ENCODE results near the gene OTOP2. TPM values are rescaled to one million over a fixed set of nuclear protein-coding genes. Genes with fewer than 3 reads are reported as not detected.

The OTOP2 gene
- total and polyA plus RNA-seq, 10 of the 15 experiments (the other 5 are each of a cell fraction or from before 2014, with no cell fraction given) = not detected

- ChIA-PET CTCF (interaction anchor here (1.5 to 12.6 kb wide), 3 partner anchors 11 to 30 kb away, joined by 3 to 274 read pairs (median 29); no protein-coding TSS in a partner anchor), SMC1A (ENCODE audit: uncharacterized antibody, unreplicated experiment) (interaction anchor here (1.0 kb wide), 1 partner anchor 26 kb away, joined by 3 read pairs; no protein-coding TSS in a partner anchor), POLR2A (no interaction called here), RAD21 (ENCODE audit: unreplicated experiment) (no interaction called here)
- Histone ChIP-seq H3K4me3 (no peak overlapping the region), H3K27ac (ENCODE audit: control insufficient read depth, insufficient read depth) (no peak overlapping the region), H3K79me2 (ENCODE audit: control insufficient read depth, insufficient read depth, low read length) (no peaks in the 10 kb centered on the region), H3K4me1 (ENCODE audit: control insufficient read depth, insufficient read depth, low read length) (no peaks in the 10 kb centered on the region), H3K9me3 (replicated peaks; ENCODE audit: control insufficient read depth, insufficient read depth, low read length) (no peaks in the 10 kb centered on the region), H3K36me3 (ENCODE audit: control insufficient read depth in 2 of 2, insufficient read depth in 2 of 2, low read length in 1 of 2) (no peaks in the 10 kb centered on the region), H3K4me2 (ENCODE audit: control insufficient read depth, insufficient read depth) (no peak overlapping the region), H4K20me1 (ENCODE audit: control insufficient read depth, insufficient read depth) (no peaks in the 10 kb centered on the region), H3K9ac (ENCODE audit: control insufficient read depth, insufficient read depth, low read length) (no peak overlapping the region), H3K27me3 (replicated peaks in 1 of 2; ENCODE audit: control insufficient read depth in 2 of 2, insufficient read depth in 2 of 2, low read length in 1 of 2) (peaks cover 2 to 8% of the 10 kb centered on the region in 2 experiments), H2AFZ (ENCODE audit: control insufficient read depth, low read depth, low read length) (no peak overlapping the region)
- in situ Hi-C loops (cut with MboI) (no loop called here), intact Hi-C loops (cut with micrococcal nuclease; ENCODE audit: unreplicated experiment) (no loop called here)
- DNase-seq (ENCODE audit: low read depth, low spot score) = no peak
- TF ChIP-seq IKZF1 (conservative IDR thresholded peaks at IDR 0.05) = no peak
- TF ChIP-seq PBX3 (IDR thresholded peaks at IDR 0.05; ENCODE audit: insufficient replicate concordance, low read depth, low read length) = no peak
- no peak for TF ChIP-seq CHD2 (IDR thresholded peaks at IDR 0.05; ENCODE audit: borderline replicate concordance, low read depth, low read length)
- no peak for TF ChIP-seq HCFC1 (IDR thresholded peaks at IDR 0.05; ENCODE audit: low read length)
- no TSS peak for BruUV-seq (replicated peaks)
- FAIRE-seq = no peak
- no peak for ATAC-seq
- 56% methylated on average over 24 of the region's 24 CpGs for WGBS (ENCODE audit: insufficient coverage, insufficient replicate concordance, low lambda C conversion rate, missing lambda C conversion rate)
Observed at GRCh38 chr17:74930535-74931036, 6.5 kb downstream of the OTOP2 start.

GRCh38 chr17:74935048-74935447 lies 11.0 kb downstream of the OTOP2 start:
- 37% methylated on average over 2 of the region's 3 CpGs for WGBS (ENCODE audit: insufficient coverage, insufficient replicate concordance, low lambda C conversion rate, missing lambda C conversion rate)
- CTCF ChIA-PET = interaction anchor here (0.6 to 4.8 kb wide), 2 partner anchors 23 to 26 kb away, joined by 5 to 29 read pairs; no protein-coding TSS in a partner anchor
- H3K9ac ChIP-seq (ENCODE audit: control insufficient read depth, insufficient read depth, low read length) = no peak overlapping the region
- no peaks in the 10 kb centered on the region for H3K9me3 ChIP-seq (replicated peaks; ENCODE audit: control insufficient read depth, insufficient read depth, low read length)
- in situ Hi-C loops (cut with MboI) = no loop called here
- no peak overlapping the region for H2AFZ ChIP-seq (ENCODE audit: control insufficient read depth, low read depth, low read length)
- DNase-seq (ENCODE audit: low read depth, low spot score) (no peak), ATAC-seq (no peak), FAIRE-seq (no peak)
- peaks cover 8 to 9% of the 10 kb centered on the region in 2 experiments for H3K27me3 ChIP-seq (replicated peaks in 1 of 2; ENCODE audit: control insufficient read depth in 2 of 2, insufficient read depth in 2 of 2, low read length in 1 of 2)
- H3K79me2 ChIP-seq (ENCODE audit: control insufficient read depth, insufficient read depth, low read length) = no peaks in the 10 kb centered on the region
- no TSS peak for BruUV-seq (replicated peaks)
- POLR2A ChIA-PET = no interaction called here
- SMC1A ChIA-PET (ENCODE audit: uncharacterized antibody, unreplicated experiment) = no interaction called here
- no peaks in the 10 kb centered on the region for H3K4me1 ChIP-seq (ENCODE audit: control insufficient read depth, insufficient read depth, low read length)
- no peak overlapping the region for H3K27ac ChIP-seq (ENCODE audit: control insufficient read depth, insufficient read depth)
- intact Hi-C loops (cut with micrococcal nuclease; ENCODE audit: unreplicated experiment) = no loop called here
- no peak overlapping the region for H3K4me3 ChIP-seq
- RAD21 ChIA-PET (ENCODE audit: unreplicated experiment) = no interaction called here
- no peaks in the 10 kb centered on the region for H3K36me3 ChIP-seq (ENCODE audit: control insufficient read depth in 2 of 2, insufficient read depth in 2 of 2, low read length in 1 of 2)
- no peaks in the 10 kb centered on the region for H4K20me1 ChIP-seq (ENCODE audit: control insufficient read depth, insufficient read depth)
- no peak overlapping the region for H3K4me2 ChIP-seq (ENCODE audit: control insufficient read depth, insufficient read depth)
- TF ChIP-seq ATF2 (IDR thresholded peaks at IDR 0.05; ENCODE audit: low read length) = no peak
- TF ChIP-seq NKRF (conservative IDR thresholded peaks at IDR 0.05) = no peak
- TF ChIP-seq BACH1 (IDR thresholded peaks at IDR 0.05; ENCODE audit: borderline replicate concordance) = no peak
- no peak for TF ChIP-seq EZH2 (IDR thresholded peaks at IDR 0.05; ENCODE audit: borderline replicate concordance, control insufficient read depth, low read depth, low read length)
- TF ChIP-seq YY1 (IDR thresholded peaks at IDR 0.05; ENCODE audit: low read depth, low read length) = no peak
- TF ChIP-seq EED (IDR thresholded peaks at IDR 0.05; ENCODE audit: low read depth) = no peak
- TF ChIP-seq HDAC6 (IDR thresholded peaks at IDR 0.05; ENCODE audit: unreplicated experiment) = no peak
- TF ChIP-seq MTA2 (IDR thresholded peaks at IDR 0.05; ENCODE audit: low read depth) = no peak
- TF ChIP-seq FOXK2 (IDR thresholded peaks at IDR 0.05) = no peak
- no peak for TF ChIP-seq ZBED1 (IDR thresholded peaks at IDR 0.05; ENCODE audit: borderline replicate concordance)

All from GM12878 (cell line).